GM18498 (cell line): ENCODE results near the gene ABRACL.
A peak's percentile ranks its signal among the peaks of the same experiment; 100 is the strongest.
"Not testable (repeated sequence)": the region's sequence is repeated elsewhere in the genome, so short reads cannot be mapped to it uniquely, and the experiment has no call there.

Experiments
- ATAC-seq: cut with Tn5 transposase; IDR thresholded peaks from one replicate; pipeline ENCODE4 v1.9.1; 2021; ENCODE audit warnings: mild to moderate bottlenecking, moderate library complexity; ENCODE audit not compliant: unreplicated experiment

Gene ABRACL

GRCh38 chr6:139028658-139029469, at the start of gene ABRACL:
ABRACL (plus strand) TSS chr6:139028745; CDS start chr6:139034161, 5,416 bp downstream.
- peak; percentile 62 for ATAC-seq

GRCh38 chr6:138979365-138979764, 49.2 kb upstream of the ABRACL start:
- ATAC-seq: no peak

- ATAC-seq: no peak
These were observed 48.5 kb upstream of the ABRACL start for GRCh38 chr6:138979813-138980668.

GRCh38 chr6:138981416-138981815, 47.1 kb upstream of the ABRACL start:
- ATAC-seq: no peak

- ATAC-seq: no peak
These were observed 42.0 kb upstream of the ABRACL start for GRCh38 chr6:138986578-138986977.

- ATAC-seq: peak; percentile 1
These were observed 41.4 kb upstream of the ABRACL start for GRCh38 chr6:138987080-138987642.

GRCh38 chr6:138987643-138988468, 40.7 kb upstream of the ABRACL start, which contains the start of gene REPS1:
REPS1 (minus strand) TSS chr6:138988253; CDS start chr6:138987682, 571 bp downstream.
- ATAC-seq: peak; percentile 91

GRCh38 chr6:138988469-138988834, 40.1 kb upstream of the ABRACL start:
- peak; percentile 20 for ATAC-seq

- no peak for ATAC-seq
These were observed 39.2 kb upstream of the ABRACL start for GRCh38 chr6:138989098-138989983.

GRCh38 chr6:138991206-138991605, 37.3 kb upstream of the ABRACL start:
- ATAC-seq: no peak

GRCh38 chr6:138992965-138993364, 35.6 kb upstream of the ABRACL start:
- ATAC-seq: not testable (repeated sequence)

- ATAC-seq: not testable (repeated sequence)
These were observed 35.1 kb upstream of the ABRACL start for GRCh38 chr6:138993410-138993809.

GRCh38 chr6:138996524-138996923, 32.0 kb upstream of the ABRACL start:
- no peak for ATAC-seq

- no peak for ATAC-seq
These were observed 31.4 kb upstream of the ABRACL start for GRCh38 chr6:138997136-138997535.

GRCh38 chr6:138999949-139000725, 28.4 kb upstream of the ABRACL start:
- ATAC-seq: no peak

- ATAC-seq: no peak
These were observed 24.8 kb upstream of the ABRACL start for GRCh38 chr6:139003751-139004150.

- no peak for ATAC-seq
These were observed 22.1 kb upstream of the ABRACL start for GRCh38 chr6:139006477-139006876.

GRCh38 chr6:139007428-139007827, 21.1 kb upstream of the ABRACL start:
- no peak for ATAC-seq

- ATAC-seq: no peak
These were observed 20.4 kb upstream of the ABRACL start for GRCh38 chr6:139008117-139008516.
